CD4-positive, alpha-beta T cell treated with Interferon alpha-2 for 1 hour (primary cell): ENCODE data around the gene HMCN2.

ENCODE experiments used
- DNase-seq, 2 donors: peaks; one replicate each; pipeline ENCODE4 v3.0.0-alpha.2; 2020 to 2022

Gene HMCN2

DNA sequence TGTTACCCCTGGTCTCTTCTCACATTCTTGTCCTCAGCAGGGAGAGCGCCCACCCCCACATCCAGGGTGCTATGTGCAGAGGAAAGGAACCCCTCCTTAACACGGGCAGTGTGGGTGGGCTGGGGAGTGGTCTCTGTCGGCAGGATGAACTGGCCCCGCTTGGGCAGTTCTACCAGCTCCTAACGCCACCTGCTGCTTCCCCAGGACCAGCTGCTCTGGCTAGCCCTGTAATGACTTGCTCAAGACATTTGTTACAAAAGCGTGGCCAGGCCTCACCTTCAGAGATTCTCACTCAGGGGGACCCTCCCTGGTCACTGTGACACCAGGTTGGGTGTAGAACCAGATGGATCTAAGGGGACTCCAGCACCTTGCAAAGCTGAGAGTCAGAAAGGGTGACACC is 82.4 kb downstream of the HMCN2 start:
- DNase-seq: no peak

- DNase-seq: no peak
Measured at GRCh38 chr9:130348341-130348740, 82.8 kb downstream of the HMCN2 start.

- DNase-seq: no peak
Measured at GRCh38 chr9:130348881-130349280, 83.3 kb downstream of the HMCN2 start.

DNA sequence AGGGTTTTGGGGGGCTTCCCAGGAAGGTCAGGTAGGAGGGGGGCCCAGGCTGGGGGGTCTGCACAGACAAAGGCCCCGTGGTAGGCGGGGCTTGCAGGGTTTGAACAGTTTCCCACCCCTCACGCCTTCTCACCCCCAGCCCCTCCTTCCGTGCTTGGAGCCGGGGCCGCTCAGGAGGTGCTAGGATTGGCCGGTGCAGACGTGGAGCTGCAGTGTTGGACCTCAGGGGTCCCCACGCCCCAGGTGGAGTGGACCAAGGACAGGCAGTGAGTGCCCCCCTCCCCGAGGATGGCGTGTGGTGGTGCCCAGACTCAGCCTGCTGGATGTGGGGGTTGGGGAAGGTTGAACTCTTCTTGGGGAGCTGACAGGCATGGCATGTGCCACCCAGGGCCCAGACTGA is 83.8 kb downstream of the HMCN2 start:
- no peak for DNase-seq

DNA sequence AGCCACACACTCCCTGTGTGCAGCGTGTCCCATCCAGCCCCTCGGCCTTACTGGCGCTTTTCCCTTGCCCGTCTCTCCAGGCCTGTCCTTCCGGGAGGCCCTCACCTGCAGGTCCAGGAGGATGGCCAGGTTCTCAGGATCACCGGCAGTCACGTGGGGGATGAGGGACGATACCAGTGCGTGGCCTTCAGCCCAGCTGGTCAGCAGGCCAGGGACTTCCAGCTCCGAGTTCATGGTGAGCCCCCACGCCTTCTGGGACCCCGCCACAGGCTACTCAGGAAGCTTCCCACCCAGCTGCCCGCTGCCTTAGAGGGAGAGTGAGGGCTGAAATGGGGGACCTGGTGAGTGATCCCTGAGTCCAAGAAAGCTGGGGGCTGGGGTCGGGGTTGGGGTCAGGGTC is 85.8 kb downstream of the HMCN2 start:
- DNase-seq: no peak

DNA sequence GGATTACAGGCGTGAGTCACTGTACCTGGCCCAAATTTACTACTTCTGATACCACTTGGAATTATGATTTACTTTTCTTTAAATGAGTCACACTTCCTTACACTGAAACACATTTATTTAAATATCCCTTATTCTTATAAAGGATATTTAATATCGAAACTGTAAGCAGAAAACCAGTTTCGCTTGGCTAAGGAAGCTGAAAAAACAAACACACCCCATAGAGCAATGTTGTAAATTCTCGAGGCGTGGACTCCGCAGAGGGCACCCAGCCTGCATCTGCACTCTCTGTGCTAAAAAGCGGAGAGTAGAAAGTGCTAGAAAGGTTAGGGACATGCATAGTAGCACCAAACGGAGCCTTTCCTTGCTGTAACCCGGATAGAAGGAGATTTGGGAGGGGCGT is 86.5 kb downstream of the HMCN2 start:
- DNase-seq: no peak

- DNase-seq: no peak
Measured at GRCh38 chr9:130352586-130353285, 87.2 kb downstream of the HMCN2 start.

- DNase-seq: no peak
Measured at GRCh38 chr9:130354378-130354777, 88.8 kb downstream of the HMCN2 start.

GRCh38 chr9:130354806-130355205 is 89.2 kb downstream of the HMCN2 start:
- no peak for DNase-seq

DNA sequence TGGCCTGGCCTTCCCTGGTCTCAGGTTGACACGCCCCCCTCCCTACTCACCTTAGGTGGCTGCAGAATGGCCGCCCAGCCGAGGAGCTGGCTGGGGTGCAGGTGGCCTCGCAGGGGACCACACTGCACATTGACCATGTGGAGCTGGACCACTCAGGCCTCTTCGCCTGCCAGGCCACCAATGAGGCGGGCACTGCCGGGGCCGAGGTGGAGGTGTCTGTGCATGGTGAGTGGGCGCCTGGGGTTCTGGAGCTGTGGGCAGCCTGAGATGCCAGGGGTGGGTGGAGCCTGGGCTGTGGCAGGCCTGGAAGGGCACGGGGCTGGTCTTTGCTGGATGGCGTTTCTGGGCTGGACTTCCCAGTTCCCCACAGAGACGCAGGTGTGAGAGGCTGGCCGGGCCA is 90.5 kb downstream of the HMCN2 start:
- DNase-seq: no peak

GRCh38 chr9:130356877-130357584 is 91.5 kb downstream of the HMCN2 start:
- no peak for DNase-seq

DNA sequence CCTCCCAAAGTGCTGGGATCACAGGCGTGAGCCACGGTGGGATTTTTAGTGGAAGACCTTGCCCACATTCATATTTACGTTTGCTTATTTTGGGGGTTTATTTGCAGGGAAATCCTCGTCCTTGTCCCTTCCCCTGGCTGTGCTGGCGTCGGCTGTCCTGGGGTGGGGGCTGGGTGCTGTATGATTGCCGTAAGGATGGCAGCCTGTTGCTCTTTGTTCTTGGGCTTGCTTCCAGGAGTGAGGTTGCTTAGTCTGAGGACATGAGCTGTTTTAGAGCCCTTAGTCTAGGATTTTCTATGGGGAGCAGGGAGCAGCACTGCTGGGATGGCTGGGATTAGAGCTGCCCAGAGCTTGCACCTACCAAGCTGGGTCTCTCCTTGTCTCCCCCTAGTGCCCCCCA is 93.4 kb downstream of the HMCN2 start:
- DNase-seq: no peak

- no peak for DNase-seq
Measured at GRCh38 chr9:130359819-130360218, 94.3 kb downstream of the HMCN2 start.

DNA sequence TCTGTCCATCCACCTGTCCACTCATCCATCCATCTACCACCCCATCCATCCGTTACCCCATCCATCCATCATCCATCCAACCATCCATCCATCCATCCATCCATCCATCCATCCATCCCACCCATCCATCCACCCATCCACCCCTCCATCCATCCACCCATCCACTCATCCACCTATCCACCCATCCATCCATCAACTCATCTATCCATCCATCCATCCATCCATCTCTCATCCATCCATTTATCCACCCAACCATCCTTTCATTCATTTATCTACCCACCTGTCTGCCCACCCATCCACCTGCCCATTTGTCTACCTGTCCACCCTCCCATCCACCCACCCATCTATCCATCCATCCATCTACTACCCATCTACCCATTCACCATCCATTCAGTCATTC is 95.1 kb downstream of the HMCN2 start:
- no peak for DNase-seq

GRCh38 chr9:130361873-130362362 is 96.4 kb downstream of the HMCN2 start:
- DNase-seq: no peak

DNA sequence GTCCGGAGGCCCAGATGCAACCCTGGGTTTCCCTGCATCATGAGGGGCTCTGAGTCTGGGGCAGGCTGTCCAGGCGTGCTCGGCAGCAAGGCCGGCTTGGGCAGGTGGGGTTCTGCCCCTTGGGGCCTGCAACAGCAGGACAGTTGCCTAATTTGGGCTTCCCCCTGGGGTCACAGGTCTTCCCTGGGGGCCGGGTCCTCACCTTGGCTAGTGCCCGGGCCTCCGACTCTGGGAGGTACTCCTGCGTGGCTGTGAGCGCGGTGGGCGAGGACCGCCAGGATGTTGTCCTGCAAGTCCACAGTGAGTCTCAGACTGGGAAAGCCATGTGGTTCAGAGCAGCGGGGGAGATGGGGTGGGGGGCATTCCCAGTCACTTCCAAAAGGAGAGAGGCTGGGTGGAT is 97.1 kb downstream of the HMCN2 start:
- no peak for DNase-seq

GRCh38 chr9:130363755-130364404 is 98.3 kb downstream of the HMCN2 start:
- no peak for DNase-seq

- DNase-seq: no peak
Measured at GRCh38 chr9:130364619-130365322, 99.2 kb downstream of the HMCN2 start.

GRCh38 chr9:130365323-130365721 is 99.8 kb downstream of the HMCN2 start:
- DNase-seq: no peak

DNA sequence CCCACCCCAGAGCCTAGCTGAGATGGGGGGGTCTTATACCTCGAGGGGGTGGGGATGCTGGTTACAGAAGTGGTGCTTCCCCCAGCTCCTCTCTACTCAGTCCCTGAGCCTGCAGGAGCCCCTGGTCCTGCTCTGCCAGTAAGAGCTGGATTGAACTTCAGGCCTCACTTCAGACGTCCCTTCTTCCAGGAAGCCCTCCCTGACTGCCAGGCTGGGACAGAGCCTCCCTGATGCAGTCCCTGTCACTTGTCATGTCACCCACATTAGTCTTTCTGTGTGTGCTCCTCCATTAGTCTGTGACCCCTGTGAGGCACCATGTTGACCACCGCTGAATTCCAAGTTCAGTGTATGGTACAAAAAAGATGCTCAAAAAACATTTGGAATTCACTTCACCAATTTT is 100.5 kb downstream of the HMCN2 start:
- no peak for DNase-seq

- no peak for DNase-seq
Measured at GRCh38 chr9:130366888-130367550, 101.5 kb downstream of the HMCN2 start.

- no peak for DNase-seq
Measured at GRCh38 chr9:130368631-130369103, 103.1 kb downstream of the HMCN2 start.

GRCh38 chr9:130370226-130370625 is 104.7 kb downstream of the HMCN2 start:
- no peak for DNase-seq
